Measurements from ENCODE around the gene EPC2. TPM values are rescaled to one million over a fixed set of nuclear protein-coding genes. Genes with fewer than 3 reads are reported as not detected.

Gene EPC2
- total and polyA plus RNA-seq, 10 of the 15 experiments (the other 5 are each of a cell fraction or from before 2014, with no cell fraction given), result 2.0 to 16.5 (median 10.8) TPM

DNA sequence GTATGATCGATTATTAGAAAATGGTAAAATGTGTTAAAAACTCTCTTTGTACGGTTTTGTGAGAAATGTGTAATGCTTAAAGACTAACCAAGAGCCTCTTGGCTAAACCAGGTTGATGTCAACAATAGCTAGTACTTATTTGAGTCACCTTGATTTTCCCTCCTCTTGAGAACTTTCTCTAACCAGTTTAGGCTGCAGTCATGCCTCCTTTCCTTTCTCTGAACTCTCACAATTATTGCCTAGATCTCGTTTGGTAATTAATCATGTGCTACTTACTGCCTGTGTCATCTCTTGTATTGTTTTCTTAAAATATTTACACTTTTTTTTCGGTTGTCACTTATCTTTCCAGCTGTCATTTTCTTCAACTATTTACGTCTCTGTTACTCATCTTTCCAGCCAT, 1.1 kb upstream of the EPC2 start (continued):
- TF ChIP-seq, protein P1, sequence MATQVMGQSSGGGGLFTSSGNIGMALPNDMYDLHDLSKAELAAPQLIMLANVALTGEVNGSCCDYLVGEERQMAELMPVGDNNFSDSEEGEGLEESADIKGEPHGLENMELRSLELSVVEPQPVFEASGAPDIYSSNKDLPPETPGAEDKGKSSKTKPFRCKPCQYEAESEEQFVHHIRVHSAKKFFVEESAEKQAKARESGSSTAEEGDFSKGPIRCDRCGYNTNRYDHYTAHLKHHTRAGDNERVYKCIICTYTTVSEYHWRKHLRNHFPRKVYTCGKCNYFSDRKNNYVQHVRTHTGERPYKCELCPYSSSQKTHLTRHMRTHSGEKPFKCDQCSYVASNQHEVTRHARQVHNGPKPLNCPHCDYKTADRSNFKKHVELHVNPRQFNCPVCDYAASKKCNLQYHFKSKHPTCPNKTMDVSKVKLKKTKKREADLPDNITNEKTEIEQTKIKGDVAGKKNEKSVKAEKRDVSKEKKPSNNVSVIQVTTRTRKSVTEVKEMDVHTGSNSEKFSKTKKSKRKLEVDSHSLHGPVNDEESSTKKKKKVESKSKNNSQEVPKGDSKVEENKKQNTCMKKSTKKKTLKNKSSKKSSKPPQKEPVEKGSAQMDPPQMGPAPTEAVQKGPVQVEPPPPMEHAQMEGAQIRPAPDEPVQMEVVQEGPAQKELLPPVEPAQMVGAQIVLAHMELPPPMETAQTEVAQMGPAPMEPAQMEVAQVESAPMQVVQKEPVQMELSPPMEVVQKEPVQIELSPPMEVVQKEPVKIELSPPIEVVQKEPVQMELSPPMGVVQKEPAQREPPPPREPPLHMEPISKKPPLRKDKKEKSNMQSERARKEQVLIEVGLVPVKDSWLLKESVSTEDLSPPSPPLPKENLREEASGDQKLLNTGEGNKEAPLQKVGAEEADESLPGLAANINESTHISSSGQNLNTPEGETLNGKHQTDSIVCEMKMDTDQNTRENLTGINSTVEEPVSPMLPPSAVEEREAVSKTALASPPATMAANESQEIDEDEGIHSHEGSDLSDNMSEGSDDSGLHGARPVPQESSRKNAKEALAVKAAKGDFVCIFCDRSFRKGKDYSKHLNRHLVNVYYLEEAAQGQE (IDR thresholded peaks at IDR 0.05; ENCODE audit: low read depth, low read length), result peak; percentile 18; the same call in 1 of the 2 replicates
- TF ChIP-seq, protein P2, sequence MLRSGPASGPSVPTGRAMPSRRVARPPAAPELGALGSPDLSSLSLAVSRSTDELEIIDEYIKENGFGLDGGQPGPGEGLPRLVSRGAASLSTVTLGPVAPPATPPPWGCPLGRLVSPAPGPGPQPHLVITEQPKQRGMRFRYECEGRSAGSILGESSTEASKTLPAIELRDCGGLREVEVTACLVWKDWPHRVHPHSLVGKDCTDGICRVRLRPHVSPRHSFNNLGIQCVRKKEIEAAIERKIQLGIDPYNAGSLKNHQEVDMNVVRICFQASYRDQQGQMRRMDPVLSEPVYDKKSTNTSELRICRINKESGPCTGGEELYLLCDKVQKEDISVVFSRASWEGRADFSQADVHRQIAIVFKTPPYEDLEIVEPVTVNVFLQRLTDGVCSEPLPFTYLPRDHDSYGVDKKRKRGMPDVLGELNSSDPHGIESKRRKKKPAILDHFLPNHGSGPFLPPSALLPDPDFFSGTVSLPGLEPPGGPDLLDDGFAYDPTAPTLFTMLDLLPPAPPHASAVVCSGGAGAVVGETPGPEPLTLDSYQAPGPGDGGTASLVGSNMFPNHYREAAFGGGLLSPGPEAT (IDR thresholded peaks at IDR 0.05; ENCODE audit: low read depth), result peak; percentile 68; the same call in 1 of the 2 replicates
- TF ChIP-seq, protein P3, sequence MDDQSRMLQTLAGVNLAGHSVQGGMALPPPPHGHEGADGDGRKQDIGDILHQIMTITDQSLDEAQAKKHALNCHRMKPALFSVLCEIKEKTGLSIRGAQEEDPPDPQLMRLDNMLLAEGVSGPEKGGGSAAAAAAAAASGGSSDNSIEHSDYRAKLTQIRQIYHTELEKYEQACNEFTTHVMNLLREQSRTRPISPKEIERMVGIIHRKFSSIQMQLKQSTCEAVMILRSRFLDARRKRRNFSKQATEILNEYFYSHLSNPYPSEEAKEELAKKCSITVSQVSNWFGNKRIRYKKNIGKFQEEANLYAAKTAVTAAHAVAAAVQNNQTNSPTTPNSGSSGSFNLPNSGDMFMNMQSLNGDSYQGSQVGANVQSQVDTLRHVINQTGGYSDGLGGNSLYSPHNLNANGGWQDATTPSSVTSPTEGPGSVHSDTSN (IDR thresholded peaks at IDR 0.05; ENCODE audit: insufficient replicate concordance, low read depth, low read length), result peak; percentile 79
- peak; percentile 73; the same call in 1 of the 2 replicates for TF ChIP-seq PAX5 (IDR thresholded peaks at IDR 0.05; ENCODE audit: borderline replicate concordance, low read depth, low read length)
- TF ChIP-seq MTA2 (IDR thresholded peaks at IDR 0.05; ENCODE audit: low read depth), result peak; percentile 75; the same call in 1 of the 2 replicates
- no peak for TF ChIP-seq SUZ12 (IDR thresholded peaks at IDR 0.05; ENCODE audit: unreplicated experiment)
- TF ChIP-seq ZNF274 (IDR thresholded peaks at IDR 0.05; ENCODE audit: insufficient read depth, insufficient read length), result no peak
- TF ChIP-seq, protein P4, sequence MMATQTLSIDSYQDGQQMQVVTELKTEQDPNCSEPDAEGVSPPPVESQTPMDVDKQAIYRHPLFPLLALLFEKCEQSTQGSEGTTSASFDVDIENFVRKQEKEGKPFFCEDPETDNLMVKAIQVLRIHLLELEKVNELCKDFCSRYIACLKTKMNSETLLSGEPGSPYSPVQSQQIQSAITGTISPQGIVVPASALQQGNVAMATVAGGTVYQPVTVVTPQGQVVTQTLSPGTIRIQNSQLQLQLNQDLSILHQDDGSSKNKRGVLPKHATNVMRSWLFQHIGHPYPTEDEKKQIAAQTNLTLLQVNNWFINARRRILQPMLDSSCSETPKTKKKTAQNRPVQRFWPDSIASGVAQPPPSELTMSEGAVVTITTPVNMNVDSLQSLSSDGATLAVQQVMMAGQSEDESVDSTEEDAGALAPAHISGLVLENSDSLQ (IDR thresholded peaks at IDR 0.05), result peak; percentile 93
- 0 out of 4 replicates have a peak, but pooled peaks of 1 of the 2 experiments have one; percentile 25 for TF ChIP-seq SRF (IDR thresholded peaks at IDR 0.05; ENCODE audit: low read depth in 2 of 2, low read length in 2 of 2)
- TF ChIP-seq, protein P5, sequence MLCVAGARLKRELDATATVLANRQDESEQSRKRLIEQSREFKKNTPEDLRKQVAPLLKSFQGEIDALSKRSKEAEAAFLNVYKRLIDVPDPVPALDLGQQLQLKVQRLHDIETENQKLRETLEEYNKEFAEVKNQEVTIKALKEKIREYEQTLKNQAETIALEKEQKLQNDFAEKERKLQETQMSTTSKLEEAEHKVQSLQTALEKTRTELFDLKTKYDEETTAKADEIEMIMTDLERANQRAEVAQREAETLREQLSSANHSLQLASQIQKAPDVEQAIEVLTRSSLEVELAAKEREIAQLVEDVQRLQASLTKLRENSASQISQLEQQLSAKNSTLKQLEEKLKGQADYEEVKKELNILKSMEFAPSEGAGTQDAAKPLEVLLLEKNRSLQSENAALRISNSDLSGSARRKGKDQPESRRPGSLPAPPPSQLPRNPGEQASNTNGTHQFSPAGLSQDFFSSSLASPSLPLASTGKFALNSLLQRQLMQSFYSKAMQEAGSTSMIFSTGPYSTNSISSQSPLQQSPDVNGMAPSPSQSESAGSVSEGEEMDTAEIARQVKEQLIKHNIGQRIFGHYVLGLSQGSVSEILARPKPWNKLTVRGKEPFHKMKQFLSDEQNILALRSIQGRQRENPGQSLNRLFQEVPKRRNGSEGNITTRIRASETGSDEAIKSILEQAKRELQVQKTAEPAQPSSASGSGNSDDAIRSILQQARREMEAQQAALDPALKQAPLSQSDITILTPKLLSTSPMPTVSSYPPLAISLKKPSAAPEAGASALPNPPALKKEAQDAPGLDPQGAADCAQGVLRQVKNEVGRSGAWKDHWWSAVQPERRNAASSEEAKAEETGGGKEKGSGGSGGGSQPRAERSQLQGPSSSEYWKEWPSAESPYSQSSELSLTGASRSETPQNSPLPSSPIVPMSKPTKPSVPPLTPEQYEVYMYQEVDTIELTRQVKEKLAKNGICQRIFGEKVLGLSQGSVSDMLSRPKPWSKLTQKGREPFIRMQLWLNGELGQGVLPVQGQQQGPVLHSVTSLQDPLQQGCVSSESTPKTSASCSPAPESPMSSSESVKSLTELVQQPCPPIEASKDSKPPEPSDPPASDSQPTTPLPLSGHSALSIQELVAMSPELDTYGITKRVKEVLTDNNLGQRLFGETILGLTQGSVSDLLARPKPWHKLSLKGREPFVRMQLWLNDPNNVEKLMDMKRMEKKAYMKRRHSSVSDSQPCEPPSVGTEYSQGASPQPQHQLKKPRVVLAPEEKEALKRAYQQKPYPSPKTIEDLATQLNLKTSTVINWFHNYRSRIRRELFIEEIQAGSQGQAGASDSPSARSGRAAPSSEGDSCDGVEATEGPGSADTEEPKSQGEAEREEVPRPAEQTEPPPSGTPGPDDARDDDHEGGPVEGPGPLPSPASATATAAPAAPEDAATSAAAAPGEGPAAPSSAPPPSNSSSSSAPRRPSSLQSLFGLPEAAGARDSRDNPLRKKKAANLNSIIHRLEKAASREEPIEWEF (IDR thresholded peaks at IDR 0.05; ENCODE audit: insufficient replicate concordance, low read depth, low read length), result no peak
- peak; percentile 78 for TF ChIP-seq RUNX3 (IDR thresholded peaks at IDR 0.05; ENCODE audit: low read length)
- TF ChIP-seq IRF4 (IDR thresholded peaks at IDR 0.05; ENCODE audit: low read depth, low read length), result peak; percentile 95
- peak; percentile 68; the same call in 1 of the 2 replicates for TF ChIP-seq CREM (IDR thresholded peaks at IDR 0.05; ENCODE audit: low read depth)
